Panc1 (cell line): ENCODE results near the gene VWA8.

Experiments used
- POLR2AphosphoS5 ChIP-seq: IDR thresholded peaks from 2 replicates; pipeline ENCODE4 v1.6.1; 2012; ENCODE audit warnings: mild to moderate bottlenecking, low read depth, low read length, moderate library complexity
- TCF7L2 ChIP-seq: IDR thresholded peaks from 2 replicates; pipeline ENCODE4 v1.6.1; 2011; ENCODE audit warnings: mild to moderate bottlenecking, low read depth, low read length, inconsistent platforms
- TF ChIP-seq, protein P1 (sequence below): fragments of 450-650 bp; IDR thresholded peaks from 2 replicates; pipeline ENCODE4 v1.5.1; 2017; ENCODE audit warnings: mild to moderate bottlenecking

DNA sequence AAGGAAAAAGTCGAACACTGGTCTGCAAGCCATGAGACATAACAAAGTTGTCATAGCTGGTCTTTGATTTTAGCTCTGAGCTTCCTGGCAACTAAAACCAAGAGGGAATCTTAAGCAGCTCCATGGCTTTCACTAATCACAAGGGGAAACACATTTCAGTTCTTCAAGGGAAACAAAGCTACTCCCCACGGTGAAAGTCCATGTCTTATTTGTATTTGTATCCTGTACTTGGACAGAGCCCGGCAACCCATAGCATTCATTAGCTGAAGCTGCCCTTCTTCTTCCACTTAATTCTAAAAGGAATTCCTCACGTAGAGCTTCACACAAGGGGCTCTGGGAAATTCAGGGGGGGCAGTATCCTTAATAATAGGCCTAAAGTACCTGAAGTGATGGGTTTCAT is 374.7 kb downstream of the VWA8 start:
- TF ChIP-seq, protein P1, sequence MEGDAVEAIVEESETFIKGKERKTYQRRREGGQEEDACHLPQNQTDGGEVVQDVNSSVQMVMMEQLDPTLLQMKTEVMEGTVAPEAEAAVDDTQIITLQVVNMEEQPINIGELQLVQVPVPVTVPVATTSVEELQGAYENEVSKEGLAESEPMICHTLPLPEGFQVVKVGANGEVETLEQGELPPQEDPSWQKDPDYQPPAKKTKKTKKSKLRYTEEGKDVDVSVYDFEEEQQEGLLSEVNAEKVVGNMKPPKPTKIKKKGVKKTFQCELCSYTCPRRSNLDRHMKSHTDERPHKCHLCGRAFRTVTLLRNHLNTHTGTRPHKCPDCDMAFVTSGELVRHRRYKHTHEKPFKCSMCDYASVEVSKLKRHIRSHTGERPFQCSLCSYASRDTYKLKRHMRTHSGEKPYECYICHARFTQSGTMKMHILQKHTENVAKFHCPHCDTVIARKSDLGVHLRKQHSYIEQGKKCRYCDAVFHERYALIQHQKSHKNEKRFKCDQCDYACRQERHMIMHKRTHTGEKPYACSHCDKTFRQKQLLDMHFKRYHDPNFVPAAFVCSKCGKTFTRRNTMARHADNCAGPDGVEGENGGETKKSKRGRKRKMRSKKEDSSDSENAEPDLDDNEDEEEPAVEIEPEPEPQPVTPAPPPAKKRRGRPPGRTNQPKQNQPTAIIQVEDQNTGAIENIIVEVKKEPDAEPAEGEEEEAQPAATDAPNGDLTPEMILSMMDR = no peak
- TF ChIP-seq TCF7L2 (no peak), POLR2AphosphoS5 (no peak)
